Retinal pigment epithelial cell (primary cell): ENCODE results near the gene AKAP6.

Experiments
- DNase-seq: peaks from one replicate; pipeline ENCODE4 v3.0.0-alpha.2; 2010; ENCODE audit warnings: low read depth
- H3K4me3 ChIP-seq: 2 replicates; pipeline ENCODE4 v1.5.1; 2011; ENCODE audit warnings: mild to moderate bottlenecking, low read length, control low read depth, moderate library complexity
- TF ChIP-seq, protein P1 (sequence below): conservative IDR thresholded peaks from 2 replicates; pipeline ENCODE4 v1.5.1; 2011; ENCODE audit warnings: low read depth, low read length, control low read depth, inconsistent platforms

AKAP6 gene

DNA sequence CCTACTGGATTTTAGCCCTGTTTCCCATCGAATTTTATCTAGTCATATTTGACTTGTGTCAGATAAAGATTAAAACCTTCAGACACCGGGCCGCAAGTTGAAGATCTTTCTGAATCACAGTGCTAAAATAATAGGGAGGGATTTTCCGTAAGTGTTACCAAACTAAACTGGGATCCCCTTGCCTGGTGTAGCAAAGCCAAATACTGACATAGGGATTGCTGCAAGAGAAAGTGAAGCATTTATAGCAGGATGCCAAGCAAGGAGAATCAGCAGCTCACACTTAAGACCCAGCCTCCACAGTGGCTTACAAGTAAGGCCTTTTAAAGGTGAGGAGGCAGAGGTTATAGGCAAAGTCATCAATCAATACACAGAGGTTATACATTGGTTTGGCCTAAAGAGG lies 147.4 kb downstream of the AKAP6 start:
- TF ChIP-seq, protein P1, sequence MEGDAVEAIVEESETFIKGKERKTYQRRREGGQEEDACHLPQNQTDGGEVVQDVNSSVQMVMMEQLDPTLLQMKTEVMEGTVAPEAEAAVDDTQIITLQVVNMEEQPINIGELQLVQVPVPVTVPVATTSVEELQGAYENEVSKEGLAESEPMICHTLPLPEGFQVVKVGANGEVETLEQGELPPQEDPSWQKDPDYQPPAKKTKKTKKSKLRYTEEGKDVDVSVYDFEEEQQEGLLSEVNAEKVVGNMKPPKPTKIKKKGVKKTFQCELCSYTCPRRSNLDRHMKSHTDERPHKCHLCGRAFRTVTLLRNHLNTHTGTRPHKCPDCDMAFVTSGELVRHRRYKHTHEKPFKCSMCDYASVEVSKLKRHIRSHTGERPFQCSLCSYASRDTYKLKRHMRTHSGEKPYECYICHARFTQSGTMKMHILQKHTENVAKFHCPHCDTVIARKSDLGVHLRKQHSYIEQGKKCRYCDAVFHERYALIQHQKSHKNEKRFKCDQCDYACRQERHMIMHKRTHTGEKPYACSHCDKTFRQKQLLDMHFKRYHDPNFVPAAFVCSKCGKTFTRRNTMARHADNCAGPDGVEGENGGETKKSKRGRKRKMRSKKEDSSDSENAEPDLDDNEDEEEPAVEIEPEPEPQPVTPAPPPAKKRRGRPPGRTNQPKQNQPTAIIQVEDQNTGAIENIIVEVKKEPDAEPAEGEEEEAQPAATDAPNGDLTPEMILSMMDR, result no peak
- H3K4me3 ChIP-seq, result no peak overlapping the region
- no peak for DNase-seq

DNA sequence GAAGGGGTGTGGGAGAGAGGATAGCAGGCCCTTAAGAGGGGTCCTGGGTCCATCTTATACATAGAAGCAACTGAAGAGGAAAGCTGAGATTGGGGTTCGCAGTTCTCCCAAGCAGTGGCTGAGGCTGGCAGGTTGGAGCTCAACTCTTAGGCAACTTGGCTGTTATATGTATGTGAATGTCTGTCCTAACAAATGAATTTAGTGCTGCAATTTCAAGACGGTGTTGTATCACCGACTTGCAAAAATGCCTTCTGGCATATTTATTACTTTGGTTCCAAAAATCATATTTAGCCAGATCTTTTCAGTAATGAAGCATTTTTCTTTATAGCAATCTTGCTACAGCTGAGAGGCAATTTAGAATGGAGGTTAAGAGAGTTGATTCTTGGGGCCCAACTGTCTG lies 148.3 kb downstream of the AKAP6 start:
- TF ChIP-seq, protein P1, result no peak
- no peak overlapping the region for H3K4me3 ChIP-seq
- DNase-seq, result no peak

DNA sequence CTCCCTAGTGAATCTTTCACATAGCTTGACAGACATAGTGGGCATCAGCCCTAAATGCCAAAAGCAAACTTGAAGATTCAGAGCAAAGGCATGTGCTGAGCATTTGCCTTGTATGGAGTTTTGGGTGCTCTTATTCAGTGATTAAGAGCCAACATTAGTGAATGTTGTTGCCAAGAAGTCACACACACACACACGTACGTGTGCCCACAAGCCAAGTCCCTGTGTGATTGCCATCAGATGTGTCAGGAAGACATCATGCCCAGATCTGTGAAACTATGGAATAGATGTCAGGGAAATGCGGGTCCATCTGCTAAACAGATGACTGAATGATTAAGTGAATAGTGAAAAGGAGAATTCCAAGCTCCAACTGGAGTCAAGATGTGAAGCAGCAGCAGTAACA lies 149.0 kb downstream of the AKAP6 start:
- no peak overlapping the region for H3K4me3 ChIP-seq
- TF ChIP-seq, protein P1, result no peak
- no peak for DNase-seq

DNA sequence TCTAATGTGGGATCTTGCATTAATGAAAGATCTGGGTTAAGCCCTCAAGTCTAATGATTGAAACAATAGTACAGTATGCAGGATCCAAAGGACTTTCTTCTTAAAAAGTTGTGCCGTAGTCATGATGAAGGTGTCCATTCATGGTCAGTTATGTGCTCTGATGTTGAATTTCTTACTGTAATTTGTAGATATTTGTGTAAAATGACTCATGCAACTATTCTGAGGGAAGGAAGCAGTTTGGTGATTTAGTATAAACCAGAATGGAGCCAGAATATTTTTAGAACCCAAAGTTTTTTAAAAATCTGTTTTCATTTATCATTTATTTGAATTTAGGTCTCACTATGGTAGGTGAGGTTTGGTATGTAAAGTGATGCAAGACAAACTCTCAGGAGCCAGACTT lies 151.2 kb downstream of the AKAP6 start:
- no peak overlapping the region for H3K4me3 ChIP-seq
- TF ChIP-seq, protein P1, result no peak
- no peak for DNase-seq

DNA sequence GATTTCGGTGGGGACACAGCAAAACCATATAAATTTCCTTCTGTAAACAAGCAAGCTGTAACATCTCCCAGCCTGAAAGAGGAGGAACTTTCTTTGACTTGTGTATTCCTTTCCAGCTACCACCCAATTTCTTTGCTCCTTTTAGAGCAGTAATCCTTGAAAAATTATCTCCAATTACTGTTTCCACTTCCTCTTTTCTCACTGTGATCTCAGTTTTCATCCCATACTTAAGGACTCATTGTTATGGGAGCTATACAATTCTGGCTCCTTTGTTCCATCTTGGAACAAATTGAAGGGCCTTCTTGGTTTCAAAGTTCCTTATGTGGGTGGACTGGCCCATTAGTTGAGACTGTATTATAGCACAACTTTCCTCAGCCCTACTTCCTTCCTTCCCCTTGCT lies 152.6 kb downstream of the AKAP6 start:
- no peak for DNase-seq
- TF ChIP-seq, protein P1, result no peak
- no peak overlapping the region for H3K4me3 ChIP-seq

DNA sequence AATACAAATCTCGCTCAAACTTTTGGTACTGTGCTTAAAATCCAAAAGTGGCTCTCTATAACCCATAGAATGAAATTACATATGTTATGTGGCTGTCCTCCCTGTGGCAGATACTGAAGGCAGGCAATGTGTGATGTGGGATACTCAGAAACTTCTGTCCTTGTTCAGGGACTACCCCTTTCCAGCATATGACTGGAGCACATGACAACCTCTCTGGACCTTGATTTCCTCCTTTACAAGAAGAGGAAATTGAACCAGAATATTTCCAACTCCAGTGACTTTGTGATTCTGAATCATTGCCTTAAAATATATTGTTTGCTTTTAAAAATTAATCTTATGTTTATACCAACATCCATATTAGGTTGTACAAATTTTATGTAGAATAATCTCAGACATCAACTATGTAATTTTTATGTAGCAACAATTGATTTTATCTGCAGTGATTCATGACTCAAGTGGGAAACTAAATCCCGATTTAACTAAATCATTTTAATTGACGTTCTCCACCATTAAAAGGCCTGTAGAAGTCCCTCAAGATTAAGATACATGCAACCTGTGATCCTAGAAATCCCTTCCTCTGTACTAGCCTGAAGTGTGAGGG lies 162.4 kb downstream of the AKAP6 start:
- TF ChIP-seq, protein P1, result no peak
- H3K4me3 ChIP-seq, result no peak overlapping the region
- no peak for DNase-seq

DNA sequence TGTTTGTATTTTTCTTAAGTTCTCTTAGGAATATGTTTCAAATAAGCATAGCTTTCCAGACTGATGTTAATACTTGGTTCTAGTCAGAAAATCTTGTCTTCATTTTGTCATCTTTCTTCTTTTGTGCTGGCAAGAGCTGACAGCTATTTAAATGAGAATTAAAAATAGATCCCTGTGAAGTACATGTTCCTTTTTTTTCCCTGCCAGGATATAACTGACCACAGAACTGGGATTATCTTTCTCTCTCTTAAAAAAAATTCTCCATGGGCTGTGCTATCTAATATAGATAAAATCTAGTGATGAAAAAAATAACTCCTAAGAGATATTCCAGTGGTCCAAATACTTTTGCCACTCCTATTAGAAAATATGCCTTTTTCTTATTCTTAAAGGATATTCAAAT lies 163.4 kb downstream of the AKAP6 start:
- TF ChIP-seq, protein P1, result no peak
- no peak for DNase-seq
- no peak overlapping the region for H3K4me3 ChIP-seq
